ENCODE results near the gene LILRB4. TPM values are rescaled to one million over a fixed set of nuclear protein-coding genes. Genes with fewer than 3 reads are reported as not detected.

LILRB4 gene
- total RNA-seq, 1 experiment from 2014 or later = not detected

DNA sequence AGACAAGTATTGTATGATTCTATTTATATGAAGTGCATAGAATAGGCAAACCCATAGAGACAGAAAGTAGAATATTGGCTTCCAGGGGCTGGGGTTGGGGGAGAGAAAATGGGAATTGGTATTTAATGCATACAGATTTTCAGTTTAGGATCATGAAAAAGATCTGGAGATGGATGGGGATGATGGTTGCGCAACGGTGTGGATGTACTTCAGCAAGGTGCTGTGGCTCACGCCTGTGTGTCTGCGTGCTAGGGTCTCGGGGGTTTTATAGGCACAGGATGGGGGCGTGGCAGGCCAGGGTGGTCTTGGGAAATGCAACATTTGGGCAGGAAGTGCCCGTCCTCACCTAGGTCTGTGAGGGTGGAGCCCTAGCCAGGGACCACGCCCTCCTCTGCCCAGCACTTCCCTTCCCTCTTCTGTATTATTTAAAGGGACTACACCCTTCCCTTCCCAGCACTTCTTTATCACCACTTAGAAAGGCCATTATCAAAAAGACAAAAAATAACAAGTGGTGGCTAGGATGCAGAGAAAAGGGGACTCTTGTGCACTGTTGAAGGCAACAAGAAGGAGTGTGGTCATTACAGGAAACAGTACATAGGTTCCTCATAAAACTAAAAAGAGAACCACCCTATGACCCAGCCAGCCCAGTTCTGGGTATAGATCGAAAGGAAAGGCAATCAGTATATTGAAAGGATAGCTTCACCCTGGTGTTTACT, 29.0 kb downstream of the LILRB4 start:
- BruUV-seq (replicated peaks) = no TSS peak
- no peak for DNase-seq
- H3K27ac Mint-ChIP-seq (ENCODE audit: unreplicated experiment) = no peak overlapping the region

DNA sequence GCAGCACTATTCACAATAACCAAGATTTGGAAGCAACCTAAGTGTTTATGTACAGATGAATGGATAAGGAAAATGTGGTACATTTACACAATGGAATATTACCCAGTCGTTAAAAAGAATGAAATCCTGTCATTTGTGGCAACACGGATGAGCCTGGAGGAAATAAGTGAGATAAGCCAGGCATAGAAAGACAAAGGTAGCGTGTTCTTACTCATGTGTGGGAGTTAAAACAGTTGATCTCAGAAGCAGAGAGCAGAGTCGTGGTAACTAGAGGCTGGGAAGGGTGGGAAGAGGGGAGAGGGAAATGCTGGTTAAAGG, 29.5 kb downstream of the LILRB4 start:
- intact Hi-C loops (cut with micrococcal nuclease; ENCODE audit: unreplicated experiment) = no loop called here

More for the DNA sequence above, 29.0 kb downstream of the LILRB4 start:
- Mint-ChIP-seq H3K4me3 (ENCODE audit: low read depth, unreplicated experiment) (no peak overlapping the region), H3K36me3 (ENCODE audit: insufficient read depth, unreplicated experiment) (no peaks in the 10 kb centered on the region), H3K4me1 (ENCODE audit: low read depth, unreplicated experiment) (no peaks in the 10 kb centered on the region), H3K27me3 (ENCODE audit: unreplicated experiment) (peaks cover 61% of the 10 kb centered on the region), H3K9me3 (ENCODE audit: low read depth, unreplicated experiment) (peaks cover 7% of the 10 kb centered on the region)
- TF ChIP-seq, protein P1, sequence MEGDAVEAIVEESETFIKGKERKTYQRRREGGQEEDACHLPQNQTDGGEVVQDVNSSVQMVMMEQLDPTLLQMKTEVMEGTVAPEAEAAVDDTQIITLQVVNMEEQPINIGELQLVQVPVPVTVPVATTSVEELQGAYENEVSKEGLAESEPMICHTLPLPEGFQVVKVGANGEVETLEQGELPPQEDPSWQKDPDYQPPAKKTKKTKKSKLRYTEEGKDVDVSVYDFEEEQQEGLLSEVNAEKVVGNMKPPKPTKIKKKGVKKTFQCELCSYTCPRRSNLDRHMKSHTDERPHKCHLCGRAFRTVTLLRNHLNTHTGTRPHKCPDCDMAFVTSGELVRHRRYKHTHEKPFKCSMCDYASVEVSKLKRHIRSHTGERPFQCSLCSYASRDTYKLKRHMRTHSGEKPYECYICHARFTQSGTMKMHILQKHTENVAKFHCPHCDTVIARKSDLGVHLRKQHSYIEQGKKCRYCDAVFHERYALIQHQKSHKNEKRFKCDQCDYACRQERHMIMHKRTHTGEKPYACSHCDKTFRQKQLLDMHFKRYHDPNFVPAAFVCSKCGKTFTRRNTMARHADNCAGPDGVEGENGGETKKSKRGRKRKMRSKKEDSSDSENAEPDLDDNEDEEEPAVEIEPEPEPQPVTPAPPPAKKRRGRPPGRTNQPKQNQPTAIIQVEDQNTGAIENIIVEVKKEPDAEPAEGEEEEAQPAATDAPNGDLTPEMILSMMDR (IDR thresholded peaks at IDR 0.05; ENCODE audit: unreplicated experiment) = no peak
- CTCF ChIA-PET = no interaction called here
- intact Hi-C loops (cut with micrococcal nuclease; ENCODE audit: unreplicated experiment) = no loop called here

GRCh38 chr19:54694648-54695047, 31.9 kb downstream of the LILRB4 start:
- H3K36me3 Mint-ChIP-seq (ENCODE audit: insufficient read depth, unreplicated experiment) = no peaks in the 10 kb centered on the region
- intact Hi-C loops (cut with micrococcal nuclease; ENCODE audit: unreplicated experiment) = no loop called here
- TF ChIP-seq, protein P1 (IDR thresholded peaks at IDR 0.05; ENCODE audit: unreplicated experiment) = no peak
- peaks cover 59% of the 10 kb centered on the region for H3K27me3 Mint-ChIP-seq (ENCODE audit: unreplicated experiment)
- no peaks in the 10 kb centered on the region for H3K4me1 Mint-ChIP-seq (ENCODE audit: low read depth, unreplicated experiment)
- no peak overlapping the region for H3K27ac Mint-ChIP-seq (ENCODE audit: unreplicated experiment)
- CTCF ChIA-PET = interaction anchor here (0.5 to 0.7 kb wide), 3 partner anchors 17 to 93 kb away, joined by 3 to 5 read pairs (median 3); no protein-coding TSS in a partner anchor
- H3K9me3 Mint-ChIP-seq (ENCODE audit: low read depth, unreplicated experiment) = peaks cover 7% of the 10 kb centered on the region
- no peak overlapping the region for H3K4me3 Mint-ChIP-seq (ENCODE audit: low read depth, unreplicated experiment)
- no TSS peak for BruUV-seq (replicated peaks)
- no peak for DNase-seq

More for the DNA sequence above, 29.5 kb downstream of the LILRB4 start:
- CTCF ChIA-PET = no interaction called here
- Mint-ChIP-seq H3K9me3 (ENCODE audit: low read depth, unreplicated experiment) (peaks cover 7% of the 10 kb centered on the region), H3K4me1 (ENCODE audit: low read depth, unreplicated experiment) (no peaks in the 10 kb centered on the region), H3K4me3 (ENCODE audit: low read depth, unreplicated experiment) (no peak overlapping the region), H3K27me3 (ENCODE audit: unreplicated experiment) (peaks cover 56% of the 10 kb centered on the region), H3K27ac (ENCODE audit: unreplicated experiment) (no peak overlapping the region), H3K36me3 (ENCODE audit: insufficient read depth, unreplicated experiment) (no peaks in the 10 kb centered on the region)
- TF ChIP-seq, protein P1 (IDR thresholded peaks at IDR 0.05; ENCODE audit: unreplicated experiment) = no peak
- no TSS peak for BruUV-seq (replicated peaks)
- no peak for DNase-seq

DNA sequence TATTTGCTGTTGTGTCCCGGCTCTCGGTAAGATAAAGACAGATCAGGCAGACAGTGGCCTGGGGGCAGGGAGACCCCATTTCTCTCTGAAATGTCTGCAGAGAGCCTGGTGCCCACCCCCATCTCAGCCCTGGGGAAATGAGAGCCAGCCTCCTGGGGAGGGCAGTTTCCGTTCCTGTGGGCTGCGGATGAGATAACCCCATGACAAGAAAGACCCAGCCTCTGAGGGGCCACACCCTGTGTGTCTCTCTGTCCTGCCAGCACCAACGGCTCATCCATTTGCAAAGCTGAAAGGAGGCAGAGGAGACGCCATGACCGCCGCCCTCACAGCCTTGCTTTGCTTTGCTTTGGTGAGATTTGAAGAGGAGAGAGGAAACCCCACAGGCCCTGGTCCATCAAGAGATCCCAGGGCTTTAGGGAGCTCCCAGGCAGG, 33.3 kb downstream of the LILRB4 start:
- CTCF ChIA-PET = no interaction called here
- intact Hi-C loops (cut with micrococcal nuclease; ENCODE audit: unreplicated experiment) = no loop called here
- Mint-ChIP-seq H3K4me3 (ENCODE audit: low read depth, unreplicated experiment) (no peak overlapping the region), H3K27me3 (ENCODE audit: unreplicated experiment) (peaks cover 72% of the 10 kb centered on the region), H3K9me3 (ENCODE audit: low read depth, unreplicated experiment) (peaks cover 7% of the 10 kb centered on the region), H3K4me1 (ENCODE audit: low read depth, unreplicated experiment) (no peaks in the 10 kb centered on the region), H3K36me3 (ENCODE audit: insufficient read depth, unreplicated experiment) (no peaks in the 10 kb centered on the region), H3K27ac (ENCODE audit: unreplicated experiment) (no peak overlapping the region)
- DNase-seq = no peak
- TF ChIP-seq, protein P1 (IDR thresholded peaks at IDR 0.05; ENCODE audit: unreplicated experiment) = no peak
- no TSS peak for BruUV-seq (replicated peaks)
